HG03571 (cell line): ENCODE results near the gene MAML3.

Experiments
- ATAC-seq: cut with Tn5 transposase; IDR thresholded peaks from one replicate; pipeline ENCODE4 v1.9.1; 2021; ENCODE audit not compliant: unreplicated experiment

The MAML3 gene

GRCh38 chr4:140048419-140048995, 105.5 kb downstream of the MAML3 start:
- no peak for ATAC-seq

- no peak for ATAC-seq
These were observed 106.2 kb downstream of the MAML3 start for GRCh38 chr4:140047786-140048185.

- no peak for ATAC-seq
These were observed 106.9 kb downstream of the MAML3 start for GRCh38 chr4:140047017-140047640.

GRCh38 chr4:140046543-140046942, 107.4 kb downstream of the MAML3 start:
- no peak for ATAC-seq

GRCh38 chr4:140046016-140046415, 108.0 kb downstream of the MAML3 start:
- ATAC-seq: no peak

GRCh38 chr4:140044337-140044902, 109.6 kb downstream of the MAML3 start:
- ATAC-seq: no peak

- no peak for ATAC-seq
These were observed 111.3 kb downstream of the MAML3 start for GRCh38 chr4:140042634-140043033.

- ATAC-seq: no peak
These were observed 115.9 kb downstream of the MAML3 start for GRCh38 chr4:140038031-140038533.

GRCh38 chr4:140037353-140038030, 116.5 kb downstream of the MAML3 start:
- no peak for ATAC-seq

GRCh38 chr4:140031706-140032105, 122.3 kb downstream of the MAML3 start:
- no peak for ATAC-seq

GRCh38 chr4:140031061-140031460, 122.9 kb downstream of the MAML3 start:
- no peak for ATAC-seq

GRCh38 chr4:140028676-140029517, 125.1 kb downstream of the MAML3 start:
- no peak for ATAC-seq

- no peak for ATAC-seq
These were observed 125.9 kb downstream of the MAML3 start for GRCh38 chr4:140028101-140028500.

- no peak for ATAC-seq
These were observed 126.9 kb downstream of the MAML3 start for GRCh38 chr4:140027101-140027500.

- ATAC-seq: no peak
These were observed 128.5 kb downstream of the MAML3 start for GRCh38 chr4:140025470-140025869.

GRCh38 chr4:140020457-140021361, 133.3 kb downstream of the MAML3 start:
- no peak for ATAC-seq

GRCh38 chr4:140019619-140020347, 134.2 kb downstream of the MAML3 start:
- no peak for ATAC-seq

- no peak for ATAC-seq
These were observed 134.9 kb downstream of the MAML3 start for GRCh38 chr4:140018931-140019618.

- no peak for ATAC-seq
These were observed 139.7 kb downstream of the MAML3 start for GRCh38 chr4:140014284-140014683.
